ENCODE data around the gene EIF2S2.

EIF2S2 gene

GRCh38 chr20:34105978-34106675 lies 5.9 kb downstream of the EIF2S2 start:
- H3K4ac ChIP-seq (ENCODE audit: low read depth in 1 of 2, low read length in 2 of 2), result no peak overlapping the region
- H3K9me3 ChIP-seq (ENCODE audit: control insufficient read depth, low read length), result no peaks in the 10 kb centered on the region
- H3K9ac ChIP-seq (ENCODE audit: low read length), result no peak overlapping the region
- H3K4me1 ChIP-seq (ENCODE audit: control insufficient read depth, insufficient read depth, low read depth, low read length), result peaks cover 7% of the 10 kb centered on the region
- no peak overlapping the region for H2BK120ac ChIP-seq (ENCODE audit: low read depth, low read length)
- no peak overlapping the region for H3K4me2 ChIP-seq (ENCODE audit: low read length, poor library complexity, severe bottlenecking)
- peaks cover 19 to 80% of the 10 kb centered on the region in 2 experiments for H3K36me3 ChIP-seq (ENCODE audit: control insufficient read depth in 1 of 2, insufficient read depth in 2 of 2, low read depth in 1 of 2, low read length in 2 of 2)
- H2AFZ ChIP-seq (ENCODE audit: low read depth, low read length), result no peak overlapping the region
- no peak overlapping the region for H4K91ac ChIP-seq (ENCODE audit: low read length)
- no peak overlapping the region for H3K18ac ChIP-seq (ENCODE audit: low read depth in 1 of 2, low read length in 2 of 2)
- H4K8ac ChIP-seq (ENCODE audit: low read length), result no peak overlapping the region
- H2BK12ac ChIP-seq (ENCODE audit: low read length in 2 of 2), result no peak overlapping the region
- H3K79me1 ChIP-seq (replicated peaks; ENCODE audit: low read length, poor library complexity, severe bottlenecking), result peaks cover 5% of the 10 kb centered on the region
- no peak overlapping the region for H2BK5ac ChIP-seq (ENCODE audit: low read depth, low read length, poor library complexity, severe bottlenecking)
- no peak overlapping the region for H3K4me3 ChIP-seq (ENCODE audit: insufficient read depth in 1 of 2, low read depth in 1 of 2, low read length in 2 of 2)
- H3K27ac ChIP-seq (ENCODE audit: low read length, poor library complexity, severe bottlenecking), result no peak overlapping the region
- no peak overlapping the region for H2AK5ac ChIP-seq (ENCODE audit: low read length, severe bottlenecking)
- H2BK15ac ChIP-seq (ENCODE audit: low read depth, poor library complexity, severe bottlenecking), result no peak overlapping the region
- no peaks in the 10 kb centered on the region for H3K27me3 ChIP-seq (ENCODE audit: control insufficient read depth in 1 of 2, insufficient read depth in 1 of 2, low read length in 2 of 2)
- DNase-seq, result no peak
- 91% methylated on average over 3 of the region's 3 CpGs for WGBS
- H3K14ac ChIP-seq (ENCODE audit: low read length in 2 of 2), result no peak overlapping the region
- H3K23ac ChIP-seq (ENCODE audit: low read length in 2 of 2), result no peak overlapping the region

- Histone ChIP-seq H2BK5ac (ENCODE audit: low read depth, low read length, poor library complexity, severe bottlenecking) (no peak overlapping the region), H4K8ac (ENCODE audit: low read length) (no peak overlapping the region)
These were observed 8.0 kb downstream of the EIF2S2 start for GRCh38 chr20:34104059-34104458.

GRCh38 chr20:34102342-34102741 lies 9.7 kb downstream of the EIF2S2 start:
- H3K14ac ChIP-seq (ENCODE audit: low read length in 2 of 2), result no peak overlapping the region
- no peak overlapping the region for H3K4me3 ChIP-seq (ENCODE audit: insufficient read depth in 1 of 2, low read depth in 1 of 2, low read length in 2 of 2)
- H3K9me3 ChIP-seq (ENCODE audit: control insufficient read depth, low read length), result no peaks in the 10 kb centered on the region
- no peak overlapping the region for H4K8ac ChIP-seq (ENCODE audit: low read length)
- no peak overlapping the region for H2BK5ac ChIP-seq (ENCODE audit: low read depth, low read length, poor library complexity, severe bottlenecking)
- H2AK5ac ChIP-seq (ENCODE audit: low read length, severe bottlenecking), result no peak overlapping the region
- H2BK15ac ChIP-seq (ENCODE audit: low read depth, poor library complexity, severe bottlenecking), result no peak overlapping the region
- no peak overlapping the region for H2BK12ac ChIP-seq (ENCODE audit: low read length in 2 of 2)
- no peak overlapping the region for H2BK120ac ChIP-seq (ENCODE audit: low read depth, low read length)
- H3K23ac ChIP-seq (ENCODE audit: low read length in 2 of 2), result no peak overlapping the region
- no peak for DNase-seq
- peaks cover 28 to 93% of the 10 kb centered on the region in 2 experiments for H3K36me3 ChIP-seq (ENCODE audit: control insufficient read depth in 1 of 2, insufficient read depth in 2 of 2, low read depth in 1 of 2, low read length in 2 of 2)
- H4K91ac ChIP-seq (ENCODE audit: low read length), result no peak overlapping the region
- H3K79me1 ChIP-seq (replicated peaks; ENCODE audit: low read length, poor library complexity, severe bottlenecking), result peaks cover 9% of the 10 kb centered on the region
- H3K4me1 ChIP-seq (ENCODE audit: control insufficient read depth, insufficient read depth, low read depth, low read length), result peaks cover 4% of the 10 kb centered on the region
- no peak overlapping the region for H2AFZ ChIP-seq (ENCODE audit: low read depth, low read length)
- H3K27ac ChIP-seq (ENCODE audit: low read length, poor library complexity, severe bottlenecking), result no peak overlapping the region
- WGBS, result 100% methylated on average over 2 of the region's 2 CpGs
- no peak overlapping the region for H3K18ac ChIP-seq (ENCODE audit: low read depth in 1 of 2, low read length in 2 of 2)
- no peak overlapping the region for H3K4ac ChIP-seq (ENCODE audit: low read depth in 1 of 2, low read length in 2 of 2)
- no peak overlapping the region for H3K4me2 ChIP-seq (ENCODE audit: low read length, poor library complexity, severe bottlenecking)
- no peaks in the 10 kb centered on the region for H3K27me3 ChIP-seq (ENCODE audit: control insufficient read depth in 1 of 2, insufficient read depth in 1 of 2, low read length in 2 of 2)
- no peak overlapping the region for H3K9ac ChIP-seq (ENCODE audit: low read length)

More at GRCh38 chr20:34104059-34104458, 8.0 kb downstream of the EIF2S2 start:
- no peak for DNase-seq
- H3K4me3 ChIP-seq (ENCODE audit: insufficient read depth in 1 of 2, low read depth in 1 of 2, low read length in 2 of 2), result no peak overlapping the region
- H2BK12ac ChIP-seq (ENCODE audit: low read length in 2 of 2), result no peak overlapping the region
- no peaks in the 10 kb centered on the region for H3K9me3 ChIP-seq (ENCODE audit: control insufficient read depth, low read length)
- no peak overlapping the region for H3K18ac ChIP-seq (ENCODE audit: low read depth in 1 of 2, low read length in 2 of 2)
- no peak overlapping the region for H3K4me2 ChIP-seq (ENCODE audit: low read length, poor library complexity, severe bottlenecking)
- no peak overlapping the region for H2AK5ac ChIP-seq (ENCODE audit: low read length, severe bottlenecking)
- no peak overlapping the region for H4K91ac ChIP-seq (ENCODE audit: low read length)
- H3K27me3 ChIP-seq (ENCODE audit: control insufficient read depth in 1 of 2, insufficient read depth in 1 of 2, low read length in 2 of 2), result no peaks in the 10 kb centered on the region
- no peak overlapping the region for H3K27ac ChIP-seq (ENCODE audit: low read length, poor library complexity, severe bottlenecking)
- no peak overlapping the region for H3K23ac ChIP-seq (ENCODE audit: low read length in 2 of 2)
- H3K14ac ChIP-seq (ENCODE audit: low read length in 2 of 2), result no peak overlapping the region
- peaks cover 25 to 92% of the 10 kb centered on the region in 2 experiments for H3K36me3 ChIP-seq (ENCODE audit: control insufficient read depth in 1 of 2, insufficient read depth in 2 of 2, low read depth in 1 of 2, low read length in 2 of 2)
- no peak overlapping the region for H2BK120ac ChIP-seq (ENCODE audit: low read depth, low read length)
- peaks cover 8% of the 10 kb centered on the region for H3K79me1 ChIP-seq (replicated peaks; ENCODE audit: low read length, poor library complexity, severe bottlenecking)
- H3K4ac ChIP-seq (ENCODE audit: low read depth in 1 of 2, low read length in 2 of 2), result no peak overlapping the region
- H2AFZ ChIP-seq (ENCODE audit: low read depth, low read length), result no peak overlapping the region
- no peak overlapping the region for H3K9ac ChIP-seq (ENCODE audit: low read length)
- H2BK15ac ChIP-seq (ENCODE audit: low read depth, poor library complexity, severe bottlenecking), result no peak overlapping the region
- 89% methylated on average over 3 of the region's 3 CpGs for whole genome bisulfite sequencing
- peaks cover 4% of the 10 kb centered on the region for H3K4me1 ChIP-seq (ENCODE audit: control insufficient read depth, insufficient read depth, low read depth, low read length)

DNA sequence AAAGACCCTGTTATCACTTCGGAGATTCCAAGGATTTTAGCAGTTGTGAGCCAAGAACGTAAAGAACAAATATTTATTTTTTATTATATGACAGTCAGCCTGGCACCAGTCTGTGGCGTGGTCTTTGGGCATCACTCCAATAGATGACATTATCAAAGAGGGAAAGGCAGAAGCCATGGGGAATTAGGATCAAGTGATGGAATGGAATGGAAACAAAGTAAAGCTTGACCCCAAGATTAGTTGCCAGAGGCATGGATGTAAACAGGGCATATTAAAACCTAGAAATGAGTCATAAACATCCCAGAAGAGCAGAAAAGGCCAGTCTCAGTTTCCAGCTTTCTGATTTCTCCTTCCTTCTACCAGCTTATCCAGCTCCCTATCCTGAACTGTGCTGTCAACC lies 11.5 kb downstream of the EIF2S2 start:
- Histone ChIP-seq H2BK12ac (ENCODE audit: low read length in 2 of 2) (no peak overlapping the region), H2BK15ac (ENCODE audit: low read depth, poor library complexity, severe bottlenecking) (no peak overlapping the region), H3K27ac (ENCODE audit: low read length, poor library complexity, severe bottlenecking) (no peak overlapping the region), H3K9ac (ENCODE audit: low read length) (peak overlapping the region; percentile 23), H2BK5ac (ENCODE audit: low read depth, low read length, poor library complexity, severe bottlenecking) (no peak overlapping the region), H3K4me1 (ENCODE audit: control insufficient read depth, insufficient read depth, low read depth, low read length) (no peaks in the 10 kb centered on the region), H3K4ac (ENCODE audit: low read depth in 1 of 2, low read length in 2 of 2) (no peak overlapping the region), H3K14ac (ENCODE audit: low read length in 2 of 2) (no peak overlapping the region), H3K4me2 (ENCODE audit: low read length, poor library complexity, severe bottlenecking) (no peak overlapping the region), H3K18ac (ENCODE audit: low read depth in 1 of 2, low read length in 2 of 2) (no peak overlapping the region), H4K8ac (ENCODE audit: low read length) (no peak overlapping the region), H2AFZ (ENCODE audit: low read depth, low read length) (no peak overlapping the region), H2AK5ac (ENCODE audit: low read length, severe bottlenecking) (no peak overlapping the region), H3K23ac (ENCODE audit: low read length in 2 of 2) (no peak overlapping the region), H3K36me3 (ENCODE audit: control insufficient read depth in 1 of 2, insufficient read depth in 2 of 2, low read depth in 1 of 2, low read length in 2 of 2) (peaks cover 39 to 96% of the 10 kb centered on the region in 2 experiments), H4K91ac (ENCODE audit: low read length) (no peak overlapping the region), H3K9me3 (ENCODE audit: control insufficient read depth, low read length) (no peaks in the 10 kb centered on the region), H3K4me3 (ENCODE audit: insufficient read depth in 1 of 2, low read depth in 1 of 2, low read length in 2 of 2) (no peak overlapping the region), H2BK120ac (ENCODE audit: low read depth, low read length) (no peak overlapping the region), H3K27me3 (ENCODE audit: control insufficient read depth in 1 of 2, insufficient read depth in 1 of 2, low read length in 2 of 2) (no peaks in the 10 kb centered on the region), H3K79me1 (replicated peaks; ENCODE audit: low read length, poor library complexity, severe bottlenecking) (peaks cover 19% of the 10 kb centered on the region)
- 100% methylated on average over 2 of the region's 3 CpGs for WGBS
- no peak for DNase-seq
